ENCODE measurements around the gene FHOD3. TPM values are rescaled to one million over a fixed set of nuclear protein-coding genes. Genes with fewer than 3 reads are reported as not detected.

Gene FHOD3
- total RNA-seq, 1 experiment from 2014 or later, result 10.6 TPM

- no peak for TF ChIP-seq CTCF (conservative IDR thresholded peaks at IDR 0.05)
- BruUV-seq (replicated peaks), result no TSS peak
- no peak overlapping the region for H3K27ac ChIP-seq
- no peaks in the 10 kb centered on the region for H3K4me1 ChIP-seq (replicated peaks; ENCODE audit: insufficient read depth)
- no peaks in the 10 kb centered on the region for H3K79me2 ChIP-seq (ENCODE audit: low read depth)
- no peaks in the 10 kb centered on the region for H3K9me2 ChIP-seq (ENCODE audit: insufficient read depth)
- no peak for DNase-seq
- no peaks in the 10 kb centered on the region for H3K27me3 ChIP-seq (ENCODE audit: insufficient read depth, low read depth)
- ChIA-PET POLR2A (ENCODE audit: unreplicated experiment) (no interaction called here), CTCF (no interaction called here)
- no peaks in the 10 kb centered on the region; the same call in 1 of the 2 replicates for H3K36me3 ChIP-seq (ENCODE audit: low read depth)
- H3K4me3 ChIP-seq, result no peak overlapping the region
- intact Hi-C loops (cut with micrococcal nuclease; ENCODE audit: unreplicated experiment), result no loop called here
- no peaks in the 10 kb centered on the region for H3K9me3 ChIP-seq (ENCODE audit: insufficient read depth, low read depth)
- H4K20me1 ChIP-seq (ENCODE audit: insufficient read depth), result no peaks in the 10 kb centered on the region
- no peak overlapping the region for H3K4me2 ChIP-seq
- no peak overlapping the region for H2AFZ ChIP-seq
- no peaks in the 10 kb centered on the region for H3F3A ChIP-seq (ENCODE audit: insufficient read depth, low read depth)
Measured at GRCh38 chr18:36262971-36263370, 34.5 kb upstream of the FHOD3 start.

GRCh38 chr18:36264283-36264682, 33.2 kb upstream of the FHOD3 start:
- no peaks in the 10 kb centered on the region for H4K20me1 ChIP-seq (ENCODE audit: insufficient read depth)
- H3K4me1 ChIP-seq (replicated peaks; ENCODE audit: insufficient read depth), result no peaks in the 10 kb centered on the region
- no peak overlapping the region for H3K4me3 ChIP-seq
- TF ChIP-seq CTCF (conservative IDR thresholded peaks at IDR 0.05) (no peak), EZH2 (IDR thresholded peaks at IDR 0.05; ENCODE audit: low read depth) (no peak)
- H3K4me2 ChIP-seq, result no peak overlapping the region
- no peak overlapping the region for H3K27ac ChIP-seq
- no peak overlapping the region for H2AFZ ChIP-seq
- CTCF ChIA-PET, result no interaction called here
- no peaks in the 10 kb centered on the region for H3K9me2 ChIP-seq (ENCODE audit: insufficient read depth)
- POLR2A ChIA-PET (ENCODE audit: unreplicated experiment), result no interaction called here
- H3K9me3 ChIP-seq (ENCODE audit: insufficient read depth, low read depth), result no peaks in the 10 kb centered on the region
- no peaks in the 10 kb centered on the region; the same call in 1 of the 2 replicates for H3K36me3 ChIP-seq (ENCODE audit: low read depth)
- intact Hi-C loops (cut with micrococcal nuclease; ENCODE audit: unreplicated experiment), result no loop called here
- no TSS peak for BruUV-seq (replicated peaks)
- H3K27me3 ChIP-seq (ENCODE audit: insufficient read depth, low read depth), result no peaks in the 10 kb centered on the region
- no peak for DNase-seq
- no peaks in the 10 kb centered on the region for H3F3A ChIP-seq (ENCODE audit: insufficient read depth, low read depth)
- H3K79me2 ChIP-seq (ENCODE audit: low read depth), result no peaks in the 10 kb centered on the region

- Histone ChIP-seq H2AFZ (no peak overlapping the region), H3K4me3 (no peak overlapping the region), H3F3A (ENCODE audit: insufficient read depth, low read depth) (no peaks in the 10 kb centered on the region), H3K9me2 (ENCODE audit: insufficient read depth) (no peaks in the 10 kb centered on the region), H3K27me3 (ENCODE audit: insufficient read depth, low read depth) (no peaks in the 10 kb centered on the region), H3K27ac (no peak overlapping the region), H4K20me1 (ENCODE audit: insufficient read depth) (no peaks in the 10 kb centered on the region), H3K79me2 (ENCODE audit: low read depth) (no peaks in the 10 kb centered on the region), H3K4me2 (no peak overlapping the region), H3K9me3 (ENCODE audit: insufficient read depth, low read depth) (no peaks in the 10 kb centered on the region), H3K4me1 (replicated peaks; ENCODE audit: insufficient read depth) (no peaks in the 10 kb centered on the region), H3K36me3 (ENCODE audit: low read depth) (no peaks in the 10 kb centered on the region; the same call in 1 of the 2 replicates)
- BruUV-seq (replicated peaks), result no TSS peak
- ChIA-PET CTCF (no interaction called here), POLR2A (ENCODE audit: unreplicated experiment) (no interaction called here)
- no peak for DNase-seq
- intact Hi-C loops (cut with micrococcal nuclease; ENCODE audit: unreplicated experiment), result no loop called here
- TF ChIP-seq CTCF (conservative IDR thresholded peaks at IDR 0.05), result no peak
- TF ChIP-seq EZH2 (IDR thresholded peaks at IDR 0.05; ENCODE audit: low read depth), result no peak
Measured at GRCh38 chr18:36265015-36265414, 32.5 kb upstream of the FHOD3 start.

Data from PC-9 (cell line).